Fibroblast of the conjunctiva (primary cell): ENCODE measurements around the gene CLDN19.
"Not testable (repeated sequence)": the region's sequence is repeated elsewhere in the genome, so short reads cannot be mapped to it uniquely, and the experiment has no call there.

Experiments
- DNase-seq: peaks from one replicate; pipeline ENCODE4 v3.0.0-alpha.2; 2010; ENCODE audit warnings: low read depth

The CLDN19 gene

DNA sequence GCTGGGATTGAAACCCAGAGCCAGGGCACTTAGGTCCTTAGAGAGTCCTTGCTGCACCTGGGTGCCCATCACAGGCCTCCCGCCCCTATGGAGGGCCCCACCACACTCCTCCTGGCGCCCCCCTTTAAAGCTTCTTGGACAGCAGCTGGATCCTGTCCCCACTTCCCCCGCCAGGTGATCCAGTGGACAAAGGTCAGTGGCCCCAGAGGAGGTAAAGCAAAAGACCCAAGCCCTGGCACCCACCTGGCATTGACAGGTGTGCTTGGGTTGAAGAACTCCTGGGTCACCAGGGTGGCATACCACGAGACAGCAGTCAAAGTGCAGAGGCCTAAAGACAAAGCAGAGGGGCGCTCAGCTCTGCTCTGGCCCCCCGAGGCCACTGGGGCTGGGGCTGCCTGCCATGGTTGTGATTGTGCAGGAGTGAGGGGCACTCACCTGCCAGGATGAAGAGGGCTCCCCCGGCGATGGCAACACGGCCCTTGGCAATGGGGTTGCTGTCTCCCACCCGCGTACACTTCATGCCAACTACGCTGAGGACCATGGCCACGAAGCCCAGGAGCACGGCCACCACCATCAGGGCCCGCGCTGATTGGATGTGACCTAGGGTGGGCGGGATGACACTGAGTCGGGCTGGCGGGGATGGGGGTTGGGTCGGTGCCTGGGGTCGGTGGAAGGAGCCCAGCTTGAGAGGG lies 1.9 kb downstream of the CLDN19 start:
- no peak for DNase-seq

DNA sequence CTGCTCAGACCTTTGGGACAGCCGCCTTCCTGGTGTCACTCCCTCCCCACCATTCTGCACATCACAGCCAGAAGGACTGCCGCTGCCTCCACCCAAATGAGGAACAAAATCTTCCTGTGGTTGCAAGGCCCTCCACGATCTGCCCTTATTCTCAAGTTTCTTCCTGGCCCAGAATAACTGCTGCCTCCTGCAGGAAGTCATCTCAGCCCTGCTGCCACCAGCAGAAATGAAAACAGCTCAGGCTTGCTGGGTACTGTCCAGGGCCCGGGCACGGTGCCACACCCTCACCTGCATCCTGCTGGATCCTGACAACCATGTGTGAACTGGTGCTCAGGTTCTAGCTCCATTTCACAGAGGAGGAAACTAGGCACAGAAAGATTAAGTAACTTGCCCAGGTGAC lies 2.8 kb downstream of the CLDN19 start:
- DNase-seq, result no peak

DNA sequence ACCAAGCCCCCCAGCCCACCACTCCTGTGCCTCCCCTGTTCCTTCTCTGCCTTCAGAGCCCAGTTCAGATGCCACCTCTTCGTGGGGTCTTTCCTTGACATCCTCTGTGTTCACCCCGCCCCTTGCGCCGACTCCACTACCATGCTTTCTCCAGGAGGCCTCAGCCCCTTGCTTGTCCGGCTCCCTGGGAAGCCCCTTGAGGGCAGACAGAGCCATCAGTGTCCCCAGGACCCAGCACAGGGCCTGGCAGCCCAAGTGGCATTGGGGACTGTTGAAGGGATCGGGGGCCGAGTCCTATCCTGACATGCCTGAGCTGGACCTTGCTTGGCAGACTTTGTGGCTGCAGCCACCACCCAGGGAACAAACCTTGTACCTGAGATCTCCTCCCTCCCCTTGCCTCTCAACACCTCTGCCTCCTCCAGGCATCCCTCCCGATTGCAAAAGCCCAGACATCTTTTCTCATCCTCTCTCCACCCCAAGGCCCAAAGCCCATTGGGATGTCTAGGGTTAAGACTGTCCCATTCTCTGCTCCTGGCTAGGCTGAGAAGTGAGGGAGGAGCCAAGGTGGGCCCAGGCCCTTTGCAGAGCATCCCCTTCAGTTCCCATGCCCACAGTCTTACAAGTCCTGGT lies 3.4 kb downstream of the CLDN19 start:
- no peak for DNase-seq

DNA sequence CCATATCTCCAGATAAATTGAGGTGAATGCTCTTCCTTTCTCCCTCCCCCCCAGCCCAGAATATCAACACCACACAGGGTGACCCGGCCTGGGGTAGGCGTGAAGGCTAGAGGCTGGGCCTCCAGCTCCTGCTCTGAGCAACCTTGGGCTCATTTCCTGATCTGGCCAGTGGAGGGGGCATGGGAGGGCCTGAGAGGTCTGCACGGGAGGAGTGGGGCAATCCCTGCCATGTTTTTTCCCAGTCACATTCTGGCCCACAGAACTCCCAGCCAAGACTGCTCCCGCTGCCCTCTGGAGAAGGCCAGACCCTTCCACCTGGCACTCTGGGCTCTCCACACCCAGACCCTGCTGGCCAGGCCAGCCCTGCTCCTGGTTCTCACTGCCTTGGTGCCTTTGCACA lies 3.9 kb downstream of the CLDN19 start:
- DNase-seq, result no peak

DNA sequence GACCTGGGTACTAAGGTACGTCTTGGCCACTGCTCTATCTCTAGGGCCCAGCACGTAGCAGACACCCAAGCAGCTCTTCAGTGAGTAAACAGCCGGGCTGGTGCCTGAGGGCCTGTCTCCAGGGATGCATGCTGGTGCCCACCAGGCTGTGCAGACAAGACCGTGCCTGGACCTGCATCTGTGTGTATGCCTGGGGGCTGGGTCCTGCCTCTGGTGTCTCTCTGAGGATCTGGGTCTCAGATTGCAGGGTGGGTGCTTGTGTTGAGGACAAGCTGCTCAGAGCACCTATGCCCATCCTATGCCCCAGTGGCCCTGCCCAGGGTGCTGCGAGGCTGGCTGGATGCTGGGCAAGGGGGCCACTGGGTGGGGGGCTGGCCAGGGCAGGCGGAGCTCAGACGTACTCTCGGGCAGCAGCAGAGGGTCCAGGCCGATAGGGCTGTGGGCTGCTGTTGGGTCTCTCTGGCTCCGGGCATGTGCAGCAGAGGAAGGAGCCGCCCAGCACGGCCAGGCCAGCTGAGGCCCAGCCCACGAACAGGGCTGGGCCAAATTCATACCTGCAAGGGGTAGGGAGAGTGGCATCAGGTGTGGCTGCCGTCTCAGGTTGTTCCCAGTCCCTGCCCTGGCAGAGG lies 4.4 kb downstream of the CLDN19 start:
- DNase-seq, result no peak

DNA sequence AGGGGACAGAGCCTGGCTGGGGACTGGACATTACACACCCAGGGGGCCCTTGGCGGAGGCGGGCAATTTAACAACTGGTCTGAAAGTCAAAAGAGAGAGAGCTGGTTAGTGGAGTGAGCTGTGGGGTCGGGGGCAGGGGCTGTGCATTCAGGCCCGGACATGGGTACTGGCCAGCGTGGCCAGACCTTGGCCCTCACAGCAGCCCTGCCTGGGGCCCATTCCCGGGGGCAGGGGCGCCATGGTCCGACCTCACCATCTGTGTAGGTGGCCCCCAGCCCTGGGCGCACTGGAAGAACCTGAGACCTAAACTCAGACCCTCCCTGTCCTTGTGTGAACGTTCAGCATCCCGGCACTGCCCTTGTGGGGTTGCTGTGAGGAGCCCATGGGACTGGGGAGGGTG lies 5.0 kb downstream of the CLDN19 start:
- no peak for DNase-seq

DNA sequence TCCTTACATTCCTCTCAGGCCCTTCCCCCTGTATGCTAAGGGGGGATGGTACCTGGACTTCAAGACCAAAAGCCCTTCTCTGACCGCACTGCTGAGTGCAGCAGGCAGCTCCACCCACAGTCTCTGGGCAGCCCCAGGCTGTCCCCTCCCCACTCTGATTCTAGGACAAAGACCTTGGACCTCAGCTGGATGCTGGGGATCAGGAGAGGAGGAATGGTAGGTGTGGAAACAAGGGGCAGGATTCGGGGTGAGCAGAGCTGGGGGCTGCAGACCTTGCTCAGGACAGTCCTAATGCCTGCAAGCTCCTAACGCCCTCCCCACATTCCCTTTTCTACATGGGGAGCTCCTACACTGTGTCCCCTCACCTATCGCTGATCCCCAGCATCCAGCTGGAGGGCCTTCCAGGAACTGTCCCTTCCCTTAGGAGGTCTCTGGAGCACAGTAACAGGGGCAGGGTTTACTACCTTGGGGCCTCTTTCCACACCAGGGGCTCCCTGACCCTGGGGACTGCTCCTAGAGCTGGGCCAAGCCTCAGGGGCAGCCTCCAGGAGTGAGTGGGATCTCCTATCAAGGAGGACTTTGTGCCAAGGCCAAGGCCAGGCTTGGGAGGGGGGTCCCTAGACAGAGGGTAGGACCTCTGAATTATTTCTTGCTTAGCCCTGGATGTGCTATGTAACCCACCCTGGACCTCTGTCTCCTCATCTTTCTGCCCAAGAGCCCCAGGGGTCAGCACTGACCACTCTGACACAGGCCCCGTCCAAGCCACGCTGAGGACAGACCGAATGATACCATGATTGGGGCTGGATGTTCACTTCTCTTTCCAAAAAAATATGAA lies 5.6 kb downstream of the CLDN19 start:
- no peak for DNase-seq

DNA sequence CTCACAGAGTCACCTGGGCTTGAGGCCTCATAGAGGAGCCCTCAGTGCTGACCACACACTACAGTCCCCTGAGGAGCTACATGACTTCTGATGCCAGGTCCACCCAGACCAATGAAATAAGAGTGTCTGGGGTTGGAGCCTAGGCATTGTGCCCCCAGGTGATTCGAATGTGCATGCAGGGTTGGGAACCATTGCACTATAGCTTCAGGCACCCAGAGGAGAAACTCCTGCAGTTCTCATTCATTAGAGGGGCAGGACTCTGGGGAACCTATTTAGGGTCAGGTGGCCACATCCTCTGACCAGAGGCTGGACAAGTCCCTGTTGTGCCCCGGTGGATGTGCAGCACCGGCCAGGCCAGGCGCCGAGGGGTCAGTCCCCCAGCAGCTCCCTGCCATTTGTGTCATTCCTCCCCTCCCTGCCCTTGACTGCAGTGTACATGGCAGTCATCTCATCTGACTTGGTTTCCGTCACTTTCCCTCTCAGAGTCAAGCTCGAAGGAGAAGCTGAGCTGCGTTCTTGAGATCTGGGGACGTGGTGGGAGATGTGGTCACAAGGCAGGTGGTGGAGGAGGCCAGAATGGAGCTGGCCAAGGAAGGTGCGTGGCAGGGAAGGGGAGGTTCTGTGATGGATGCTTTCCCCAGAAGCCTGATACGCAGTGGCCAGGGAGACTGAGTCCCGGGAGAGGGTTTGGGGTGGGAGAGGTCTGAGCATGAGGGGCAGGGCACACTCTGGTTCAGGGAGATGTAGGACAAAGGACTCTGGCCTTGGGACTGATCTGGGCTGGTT lies 6.4 kb downstream of the CLDN19 start:
- DNase-seq, result no peak

DNA sequence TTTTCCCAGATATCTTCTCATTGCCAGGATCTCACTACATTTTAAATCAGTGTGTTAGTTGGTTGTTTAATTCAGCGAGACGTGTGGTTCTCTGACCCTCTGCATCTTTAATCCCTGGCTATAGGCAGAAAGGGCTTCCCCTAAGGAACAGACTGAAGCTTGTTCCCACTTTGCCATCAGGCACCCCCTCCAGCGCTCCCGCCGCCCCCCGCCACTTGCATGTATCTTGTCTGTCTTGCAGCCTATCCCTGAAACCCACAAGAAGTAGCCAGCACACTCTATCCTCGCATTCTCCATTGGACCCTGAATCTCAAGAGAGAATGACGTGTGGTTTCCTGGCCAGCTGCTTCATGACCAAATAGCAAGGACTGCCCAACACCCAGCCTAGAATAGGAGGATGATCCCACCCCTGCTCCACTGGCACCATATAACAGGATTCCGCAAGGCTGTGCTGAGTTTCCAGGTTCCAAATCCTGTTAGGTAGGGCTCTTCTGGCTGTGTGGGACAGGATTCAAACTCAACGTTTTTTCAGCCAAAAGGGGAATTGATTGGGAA lies 7.8 kb downstream of the CLDN19 start:
- DNase-seq, result no peak

DNA sequence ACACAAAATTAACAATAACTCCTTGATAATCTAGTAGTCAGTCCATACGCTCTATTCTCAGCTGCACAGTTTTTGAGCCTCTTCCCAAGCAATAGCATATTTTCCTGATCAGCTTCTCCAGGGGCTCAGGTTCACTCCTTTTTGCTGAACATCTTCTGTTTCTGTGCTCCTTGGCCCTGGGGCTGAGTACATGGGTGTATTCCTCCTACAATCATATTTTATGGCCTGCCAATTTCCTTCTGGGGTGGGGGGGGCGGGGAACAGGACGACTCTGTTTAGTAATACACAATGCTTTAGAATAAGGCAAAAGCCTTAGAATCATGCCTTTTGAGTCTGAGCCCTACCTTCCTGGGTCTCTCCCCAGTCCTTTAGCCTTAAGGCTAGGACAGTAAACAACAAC lies 8.5 kb downstream of the CLDN19 start:
- DNase-seq, result no peak

DNA sequence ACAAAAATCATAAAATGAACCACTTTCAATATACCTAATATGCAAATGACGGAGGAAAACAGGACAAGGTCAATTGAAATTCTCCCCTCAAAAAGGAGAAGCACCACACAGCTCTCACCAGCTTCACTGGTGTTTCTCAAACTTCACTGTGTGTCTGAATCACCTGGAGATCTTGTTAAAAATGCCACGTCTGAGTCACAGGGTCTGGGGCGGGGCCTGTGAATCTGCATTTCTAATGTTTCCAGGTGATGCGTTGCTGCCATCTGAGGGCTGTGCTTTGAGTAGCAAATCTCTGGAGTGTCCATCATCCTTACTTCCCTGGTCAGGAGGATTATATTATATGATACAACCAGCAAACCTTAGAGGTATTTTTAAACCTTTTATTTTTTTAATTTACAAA lies 9.0 kb downstream of the CLDN19 start:
- no peak for DNase-seq

DNA sequence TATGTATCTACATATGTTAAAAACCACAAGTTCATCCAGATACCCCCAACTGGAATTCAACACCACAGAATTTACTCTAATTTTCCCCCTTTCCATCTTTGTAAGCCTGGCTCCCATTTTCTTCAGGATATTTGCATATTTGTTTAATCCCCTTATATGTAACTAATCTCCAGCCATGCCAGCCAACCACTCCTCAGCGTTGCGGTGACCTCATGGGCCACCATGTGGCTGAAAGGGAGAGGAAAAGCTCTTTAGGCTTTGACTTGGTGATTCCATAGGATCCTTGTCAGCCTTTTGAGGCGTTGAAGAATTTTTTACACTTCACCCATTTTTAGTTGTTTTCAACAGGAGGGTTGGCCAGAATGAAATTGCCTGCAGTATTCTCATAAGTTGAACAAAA lies 10.0 kb downstream of the CLDN19 start:
- no peak for DNase-seq

DNA sequence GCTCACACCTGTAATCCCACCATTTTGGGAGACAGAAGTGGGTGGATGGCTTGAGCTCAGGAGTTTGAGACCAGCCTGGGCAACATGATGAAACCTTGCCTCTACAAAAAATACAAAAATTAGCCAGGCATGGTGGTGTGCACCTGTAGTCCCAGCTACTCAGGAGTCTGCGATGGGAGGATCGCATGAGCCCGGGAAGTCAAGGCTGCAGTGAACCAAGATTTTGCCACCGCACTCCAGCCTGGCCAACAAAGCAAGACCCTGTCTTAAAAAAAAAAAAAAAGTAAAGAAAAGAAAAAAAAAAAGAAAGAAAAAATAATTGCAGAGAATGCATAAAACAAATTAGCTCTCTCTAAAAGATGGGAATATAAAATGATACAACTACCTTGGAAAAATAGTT lies 14.2 kb downstream of the CLDN19 start:
- not testable (repeated sequence) for DNase-seq

DNA sequence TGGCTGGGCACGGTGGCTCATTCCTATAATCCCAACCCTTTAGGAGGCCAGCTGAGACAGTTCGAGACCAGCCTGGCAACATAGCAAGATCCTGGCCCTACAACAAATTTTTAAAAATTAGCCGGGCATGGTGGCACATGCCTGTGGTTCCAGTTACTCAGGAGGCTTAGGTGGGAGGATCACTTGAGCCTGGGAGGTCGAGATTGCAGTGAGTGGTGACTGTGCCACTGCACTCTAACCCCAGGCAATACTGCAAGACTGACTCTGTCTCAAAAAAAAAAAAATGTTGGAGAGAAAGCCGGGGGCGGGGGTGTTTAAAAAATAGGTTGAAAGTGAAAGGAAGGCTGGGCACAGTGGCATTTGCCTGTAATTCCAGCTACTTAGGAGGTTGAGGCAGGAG lies 16.5 kb downstream of the CLDN19 start:
- DNase-seq, result no peak

DNA sequence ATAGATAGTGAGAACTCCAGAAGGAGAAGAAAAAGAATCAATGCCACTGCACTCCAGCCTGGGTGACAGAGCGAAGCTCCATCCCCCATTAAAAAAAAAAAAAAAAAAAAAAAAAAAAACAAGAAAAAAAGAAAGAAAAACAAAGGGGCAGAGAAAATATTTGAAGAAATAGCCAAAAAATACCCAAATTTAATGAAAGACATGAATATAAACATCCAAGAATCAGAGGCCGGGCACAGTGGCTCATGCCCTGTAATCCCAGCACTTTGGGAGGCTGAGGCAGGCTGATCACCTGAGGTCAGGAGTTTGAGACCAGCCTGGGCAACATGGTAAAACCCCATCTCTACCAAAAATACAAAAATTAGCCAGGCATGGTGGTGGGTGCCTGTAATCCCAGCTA lies 17.6 kb downstream of the CLDN19 start:
- not testable (repeated sequence) for DNase-seq

DNA sequence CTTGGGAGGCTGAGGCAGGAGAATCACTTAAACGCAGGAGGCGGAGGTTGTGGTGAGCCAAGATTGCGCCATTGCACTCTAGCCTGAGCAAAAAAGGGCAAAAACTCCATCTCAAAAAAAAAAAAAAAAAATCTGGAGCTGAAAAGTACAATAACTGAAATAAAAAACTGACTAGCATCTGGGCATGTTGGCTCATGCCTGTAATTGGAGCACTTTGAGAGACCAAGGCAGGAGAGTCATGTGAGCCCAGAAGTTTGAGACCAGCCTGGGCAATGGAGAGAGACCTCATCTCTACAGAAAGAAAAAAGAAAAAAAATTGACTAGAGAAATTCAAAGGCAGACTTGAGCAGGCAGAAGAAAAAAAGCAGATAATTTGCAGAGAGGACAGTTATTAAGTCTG lies 18.1 kb downstream of the CLDN19 start:
- no peak for DNase-seq

DNA sequence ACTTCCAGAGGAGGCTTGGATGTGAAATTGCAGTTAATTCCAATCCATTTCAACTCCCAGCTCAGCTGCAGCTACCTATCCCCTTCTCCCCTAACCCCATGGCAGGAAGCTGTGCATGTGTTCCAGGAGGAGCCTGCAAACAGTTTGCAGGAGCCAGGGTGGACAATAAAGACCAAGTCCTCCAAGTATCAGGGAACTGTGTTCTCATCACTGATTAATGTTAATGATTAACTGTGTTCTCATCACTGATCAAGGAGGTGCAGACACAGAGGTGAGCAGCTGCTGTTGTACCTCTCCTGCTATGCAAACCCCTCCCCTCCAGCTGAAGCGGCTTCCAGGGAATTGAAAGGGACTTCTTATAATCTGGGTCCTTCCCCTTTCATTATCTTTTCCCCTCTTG lies 19.2 kb downstream of the CLDN19 start:
- no peak for DNase-seq

DNA sequence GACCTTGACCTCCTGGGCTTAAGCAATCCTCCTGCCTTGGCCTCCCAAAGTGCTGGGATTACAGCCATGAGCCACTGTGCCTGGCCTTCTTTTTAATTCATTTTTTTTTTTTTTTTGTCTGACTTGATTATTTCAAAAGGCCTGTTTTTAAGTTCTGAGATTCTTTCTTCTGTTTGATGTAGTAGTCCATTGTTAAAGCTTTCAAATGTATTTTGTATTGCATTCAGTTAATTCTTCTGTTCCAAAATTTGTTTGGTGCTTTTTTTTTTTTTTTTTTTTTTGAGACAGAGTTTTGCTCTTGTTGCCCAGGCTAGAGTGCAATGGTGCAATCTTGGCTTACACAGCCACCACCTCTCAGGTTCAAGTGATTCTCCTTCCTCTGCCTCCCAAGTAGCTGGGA lies 25.6 kb downstream of the CLDN19 start:
- DNase-seq, result not testable (repeated sequence)

DNA sequence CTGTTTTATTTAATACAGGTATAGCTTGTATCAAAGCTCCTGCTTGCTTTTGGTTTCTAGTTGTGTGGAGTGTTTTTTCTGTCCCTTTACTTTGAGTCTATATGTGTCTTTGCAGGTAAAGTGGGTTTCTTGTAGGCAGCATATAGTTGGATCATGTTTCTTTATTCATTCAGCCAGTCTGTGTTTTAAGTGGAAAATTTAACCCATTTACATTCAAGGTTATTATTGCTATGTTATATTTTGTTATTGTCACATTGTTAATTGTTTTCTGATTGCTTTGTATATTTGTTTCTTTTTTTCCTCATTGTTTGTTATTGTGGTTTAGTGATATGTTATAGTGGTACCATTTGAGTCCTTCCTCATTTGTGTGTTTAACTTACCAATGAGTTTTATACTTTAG lies 26.7 kb downstream of the CLDN19 start:
- no peak for DNase-seq

DNA sequence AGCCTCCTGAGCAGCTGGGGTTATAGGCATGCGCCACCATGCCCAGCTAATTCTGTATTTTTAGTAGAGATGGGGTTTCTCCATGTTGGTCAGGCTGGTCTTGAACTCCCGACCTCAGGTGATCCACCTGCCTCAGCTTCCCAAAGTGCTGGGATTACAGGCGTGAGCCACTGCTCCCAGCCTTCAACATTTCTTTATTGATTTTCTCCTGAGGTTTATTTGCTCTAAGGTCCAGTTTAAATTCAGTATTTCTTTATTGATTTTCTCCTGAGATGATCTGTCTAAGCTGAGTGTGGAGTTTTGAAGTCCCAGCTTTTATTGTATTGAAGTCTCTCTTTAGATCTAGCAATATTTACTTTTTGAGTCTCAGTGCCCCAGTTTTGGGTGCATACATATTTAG lies 27.2 kb downstream of the CLDN19 start:
- DNase-seq, result not testable (repeated sequence)

DNA sequence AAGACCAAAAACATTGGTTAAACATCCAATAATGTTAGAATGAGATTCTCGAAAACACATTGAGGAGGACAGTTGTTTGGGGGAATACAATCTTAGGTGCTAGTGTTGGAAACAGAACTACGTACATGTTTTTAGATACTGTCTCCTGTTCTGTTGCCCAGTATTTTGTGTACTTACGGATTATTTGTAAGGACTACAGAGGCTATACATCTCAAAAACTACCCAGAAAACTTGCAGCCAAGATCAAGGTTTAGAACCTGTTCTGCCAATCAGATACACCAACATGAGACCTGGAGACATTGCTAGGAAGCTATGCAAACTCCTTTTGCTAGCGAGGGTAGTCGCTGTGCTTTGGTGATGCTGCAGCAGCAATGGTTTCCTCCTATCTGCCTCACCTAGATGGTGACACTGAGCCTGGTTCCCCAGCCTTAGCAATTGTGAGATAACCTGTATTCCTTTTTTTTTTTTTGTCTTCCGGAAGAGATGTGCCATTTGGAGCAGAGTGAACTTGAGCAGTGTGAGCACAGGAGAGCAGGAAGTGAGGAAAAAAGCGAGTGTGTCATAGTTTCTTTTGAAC lies 36.1 kb downstream of the CLDN19 start:
- no peak for DNase-seq
